Urothelium cell line (cell line): ENCODE results near the gene AP5Z1.

ENCODE experiments used
- DNase-seq: peaks from one replicate; pipeline ENCODE4 v3.0.0; 2011; ENCODE audit warnings: low spot score, mixed read lengths
- FAIRE-seq: peaks from 2 replicates; lab custom pipeline; 2011; peaks lifted over from hg19 to GRCh38; lab: Jason Lieb, UNC

Gene AP5Z1

GRCh38 chr7:4817178-4817901, 41.9 kb downstream of the AP5Z1 start:
- FAIRE-seq (peak; percentile 77), DNase-seq (no peak)

- FAIRE-seq, result peak; percentile 5
- no peak for DNase-seq
Observed at GRCh38 chr7:4818000-4818794, 42.8 kb downstream of the AP5Z1 start.

GRCh38 chr7:4819560-4820404, 44.4 kb downstream of the AP5Z1 start:
- FAIRE-seq, result no peak
- no peak for DNase-seq

- FAIRE-seq, result peak; percentile 62
- DNase-seq, result no peak
Observed at GRCh38 chr7:4820405-4820966, 45.1 kb downstream of the AP5Z1 start.

GRCh38 chr7:4820967-4821471, 45.6 kb downstream of the AP5Z1 start:
- DNase-seq (no peak), FAIRE-seq (no peak)

- DNase-seq, result no peak
- peak; percentile 68 for FAIRE-seq
Observed at GRCh38 chr7:4822677-4823076, 47.3 kb downstream of the AP5Z1 start.

GRCh38 chr7:4823441-4824119, 48.2 kb downstream of the AP5Z1 start:
- FAIRE-seq (peak; percentile 79), DNase-seq (no peak)

- peak; percentile 63 for FAIRE-seq
- no peak for DNase-seq
Observed at GRCh38 chr7:4824120-4824775, 48.8 kb downstream of the AP5Z1 start.

GRCh38 chr7:4825081-4825480, 49.7 kb downstream of the AP5Z1 start:
- peak; percentile 32 for FAIRE-seq
- DNase-seq, result no peak

GRCh38 chr7:4828720-4829383, 53.4 kb downstream of the AP5Z1 start:
- DNase-seq (no peak), FAIRE-seq (peak; percentile 84)

GRCh38 chr7:4830176-4830575, 54.8 kb downstream of the AP5Z1 start:
- DNase-seq (peak; percentile 85), FAIRE-seq (no peak)

GRCh38 chr7:4831723-4832495, 56.5 kb downstream of the AP5Z1 start:
- DNase-seq, result no peak
- peak; percentile 66 for FAIRE-seq

GRCh38 chr7:4832711-4833110, 57.3 kb downstream of the AP5Z1 start:
- no peak for FAIRE-seq
- no peak for DNase-seq

GRCh38 chr7:4833176-4833575, 57.8 kb downstream of the AP5Z1 start:
- FAIRE-seq (peak; percentile 99), DNase-seq (no peak)

GRCh38 chr7:4833691-4834600, 58.5 kb downstream of the AP5Z1 start:
- peak; percentile 7 for DNase-seq
- FAIRE-seq, result peak; percentile 85

GRCh38 chr7:4834601-4835397, 59.4 kb downstream of the AP5Z1 start:
- DNase-seq (no peak), FAIRE-seq (peak; percentile 61)
